ENCODE data around the gene SMG6.

Gene SMG6

GRCh38 chr17:2067608-2068024 lies 236.0 kb downstream of the SMG6 start:
- Histone ChIP-seq H3K4me1 (ENCODE audit: control extremely low read depth in 1 of 4, control insufficient read depth in 4 of 4, insufficient read depth in 4 of 4, low read length in 3 of 4) (peaks cover 0 to 40% (median 18%) of the 10 kb centered on the region in 4 experiments), H3K9me3 (ENCODE audit: control extremely low read depth in 1 of 5, control insufficient read depth in 4 of 5, insufficient read depth in 2 of 5, low read depth in 1 of 5, low read length in 4 of 5) (no peaks in the 10 kb centered on the region), H3K4me3 (ENCODE audit: control insufficient read depth in 1 of 7, extremely low read depth in 1 of 7, insufficient read depth in 4 of 7, low read depth in 2 of 7, low read length in 6 of 7) (no peak overlapping the region), H3K36me3 (ENCODE audit: control insufficient read depth in 4 of 4, insufficient read depth in 4 of 4, low read length in 3 of 4) (peaks cover 0 to 59% (median 33%) of the 10 kb centered on the region in 4 experiments), H3K27ac (ENCODE audit: insufficient read depth in 1 of 2, low read depth in 1 of 2, low read length in 2 of 2, poor library complexity in 1 of 2, severe bottlenecking in 2 of 2) (no peak overlapping the region), H3K27me3 (replicated peaks in 2 of 5; ENCODE audit: control insufficient read depth in 4 of 5, insufficient read depth in 5 of 5, low read length in 4 of 5) (no peaks in the 10 kb centered on the region)
- ChIA-PET POLR2A (no interaction called here), CTCF (interaction anchor here (0.9 to 4.0 kb wide), 10 partner anchors 10 to 193 kb away, joined by 3 to 21 read pairs (median 4); no protein-coding TSS in a partner anchor)
- no peak for DNase-seq
- 7% methylated on average over 2 of the region's 5 CpGs for WGBS (ENCODE audit: insufficient coverage)

- POLR2A ChIA-PET: no interaction called here
- 91% methylated on average over 10 of the region's 14 CpGs for WGBS (ENCODE audit: insufficient coverage)
- Histone ChIP-seq H3K4me1 (ENCODE audit: control extremely low read depth in 1 of 4, control insufficient read depth in 4 of 4, insufficient read depth in 4 of 4, low read length in 3 of 4) (peaks cover 0 to 40% (median 19%) of the 10 kb centered on the region in 4 experiments), H3K36me3 (ENCODE audit: control insufficient read depth in 4 of 4, insufficient read depth in 4 of 4, low read length in 3 of 4) (peaks cover 0 to 54% (median 33%) of the 10 kb centered on the region in 4 experiments), H3K27me3 (replicated peaks in 2 of 5; ENCODE audit: control insufficient read depth in 4 of 5, insufficient read depth in 5 of 5, low read length in 4 of 5) (no peaks in the 10 kb centered on the region), H3K9me3 (ENCODE audit: control extremely low read depth in 1 of 5, control insufficient read depth in 4 of 5, insufficient read depth in 2 of 5, low read depth in 1 of 5, low read length in 4 of 5) (no peaks in the 10 kb centered on the region), H3K27ac (ENCODE audit: insufficient read depth in 1 of 2, low read depth in 1 of 2, low read length in 2 of 2, poor library complexity in 1 of 2, severe bottlenecking in 2 of 2) (no peak overlapping the region), H3K4me3 (ENCODE audit: control insufficient read depth in 1 of 7, extremely low read depth in 1 of 7, insufficient read depth in 4 of 7, low read depth in 2 of 7, low read length in 6 of 7) (no peak overlapping the region)
- no peak for DNase-seq
- CTCF ChIA-PET: interaction anchor here (0.9 to 4.0 kb wide), 6 partner anchors 9 to 178 kb away, joined by 3 to 21 read pairs (median 6); no protein-coding TSS in a partner anchor
These were observed 236.5 kb downstream of the SMG6 start for GRCh38 chr17:2067048-2067561.

GRCh38 chr17:2065949-2066400 lies 237.6 kb downstream of the SMG6 start:
- Histone ChIP-seq H3K27me3 (replicated peaks in 2 of 5; ENCODE audit: control insufficient read depth in 4 of 5, insufficient read depth in 5 of 5, low read length in 4 of 5) (no peaks in the 10 kb centered on the region), H3K9me3 (ENCODE audit: control extremely low read depth in 1 of 5, control insufficient read depth in 4 of 5, insufficient read depth in 2 of 5, low read depth in 1 of 5, low read length in 4 of 5) (no peaks in the 10 kb centered on the region), H3K36me3 (ENCODE audit: control insufficient read depth in 4 of 4, insufficient read depth in 4 of 4, low read length in 3 of 4) (peaks cover 0 to 51% (median 36%) of the 10 kb centered on the region in 4 experiments), H3K4me1 (ENCODE audit: control extremely low read depth in 1 of 4, control insufficient read depth in 4 of 4, insufficient read depth in 4 of 4, low read length in 3 of 4) (peaks cover 0 to 37% (median 23%) of the 10 kb centered on the region in 4 experiments), H3K4me3 (ENCODE audit: control insufficient read depth in 1 of 7, extremely low read depth in 1 of 7, insufficient read depth in 4 of 7, low read depth in 2 of 7, low read length in 6 of 7) (no peak overlapping the region), H3K27ac (ENCODE audit: insufficient read depth in 1 of 2, low read depth in 1 of 2, low read length in 2 of 2, poor library complexity in 1 of 2, severe bottlenecking in 2 of 2) (no peak overlapping the region)
- 98% methylated on average over 9 of the region's 10 CpGs for WGBS (ENCODE audit: insufficient coverage)
- ChIA-PET POLR2A (no interaction called here), CTCF (interaction anchor here (0.7 to 4.0 kb wide), 12 partner anchors 8 to 180 kb away, joined by 3 to 21 read pairs (median 4); no protein-coding TSS in a partner anchor)
- no peak for DNase-seq

GRCh38 chr17:2064980-2065785 lies 238.4 kb downstream of the SMG6 start:
- DNase-seq: peak in 2 of 3 donors; percentile 64 to 69
- 94% methylated on average over 22 of the region's 24 CpGs for WGBS (ENCODE audit: insufficient coverage)
- peaks cover 0 to 41% (median 27%) of the 10 kb centered on the region in 4 experiments for H3K4me1 ChIP-seq (ENCODE audit: control extremely low read depth in 1 of 4, control insufficient read depth in 4 of 4, insufficient read depth in 4 of 4, low read length in 3 of 4)
- ChIA-PET POLR2A (no interaction called here), CTCF (interaction anchor here (0.7 to 4.0 kb wide), 15 partner anchors 8 to 180 kb away, joined by 3 to 21 read pairs (median 4); no protein-coding TSS in a partner anchor)
- no peaks in the 10 kb centered on the region for H3K27me3 ChIP-seq (replicated peaks in 2 of 5; ENCODE audit: control insufficient read depth in 4 of 5, insufficient read depth in 5 of 5, low read length in 4 of 5)
- H3K27ac ChIP-seq (ENCODE audit: insufficient read depth in 1 of 2, low read depth in 1 of 2, low read length in 2 of 2, poor library complexity in 1 of 2, severe bottlenecking in 2 of 2): no peak overlapping the region
- H3K9me3 ChIP-seq (ENCODE audit: control extremely low read depth in 1 of 5, control insufficient read depth in 4 of 5, insufficient read depth in 2 of 5, low read depth in 1 of 5, low read length in 4 of 5): no peaks in the 10 kb centered on the region
- no peak overlapping the region for H3K4me3 ChIP-seq (ENCODE audit: control insufficient read depth in 1 of 7, extremely low read depth in 1 of 7, insufficient read depth in 4 of 7, low read depth in 2 of 7, low read length in 6 of 7)
- peaks cover 0 to 50% (median 37%) of the 10 kb centered on the region in 4 experiments for H3K36me3 ChIP-seq (ENCODE audit: control insufficient read depth in 4 of 4, insufficient read depth in 4 of 4, low read length in 3 of 4)

- Histone ChIP-seq H3K4me1 (ENCODE audit: control extremely low read depth in 1 of 4, control insufficient read depth in 4 of 4, insufficient read depth in 4 of 4, low read length in 3 of 4) (peaks cover 0 to 48% (median 33%) of the 10 kb centered on the region in 4 experiments), H3K36me3 (ENCODE audit: control insufficient read depth in 4 of 4, insufficient read depth in 4 of 4, low read length in 3 of 4) (peaks cover 0 to 46% (median 37%) of the 10 kb centered on the region in 4 experiments), H3K27me3 (replicated peaks in 2 of 5; ENCODE audit: control insufficient read depth in 4 of 5, insufficient read depth in 5 of 5, low read length in 4 of 5) (no peaks in the 10 kb centered on the region), H3K27ac (ENCODE audit: insufficient read depth in 1 of 2, low read depth in 1 of 2, low read length in 2 of 2, poor library complexity in 1 of 2, severe bottlenecking in 2 of 2) (no peak overlapping the region), H3K9me3 (ENCODE audit: control extremely low read depth in 1 of 5, control insufficient read depth in 4 of 5, insufficient read depth in 2 of 5, low read depth in 1 of 5, low read length in 4 of 5) (no peaks in the 10 kb centered on the region), H3K4me3 (ENCODE audit: control insufficient read depth in 1 of 7, extremely low read depth in 1 of 7, insufficient read depth in 4 of 7, low read depth in 2 of 7, low read length in 6 of 7) (no peak overlapping the region)
- ChIA-PET POLR2A (no interaction called here), CTCF (interaction anchor here (1.0 to 4.0 kb wide), 8 partner anchors 7 to 183 kb away, joined by 3 to 21 read pairs (median 4); no protein-coding TSS in a partner anchor)
- DNase-seq: no peak
- 87% methylated on average over 6 of the region's 6 CpGs for WGBS (ENCODE audit: insufficient coverage)
These were observed 239.0 kb downstream of the SMG6 start for GRCh38 chr17:2064520-2064971.

GRCh38 chr17:2064147-2064489 lies 239.5 kb downstream of the SMG6 start:
- no peak overlapping the region for H3K27ac ChIP-seq (ENCODE audit: insufficient read depth in 1 of 2, low read depth in 1 of 2, low read length in 2 of 2, poor library complexity in 1 of 2, severe bottlenecking in 2 of 2)
- POLR2A ChIA-PET: no interaction called here
- no peak overlapping the region for H3K4me3 ChIP-seq (ENCODE audit: control insufficient read depth in 1 of 7, extremely low read depth in 1 of 7, insufficient read depth in 4 of 7, low read depth in 2 of 7, low read length in 6 of 7)
- H3K4me1 ChIP-seq (ENCODE audit: control extremely low read depth in 1 of 4, control insufficient read depth in 4 of 4, insufficient read depth in 4 of 4, low read length in 3 of 4): peaks cover 0 to 52% (median 37%) of the 10 kb centered on the region in 4 experiments
- WGBS (ENCODE audit: insufficient coverage): 67% methylated on average over 5 of the region's 5 CpGs
- H3K27me3 ChIP-seq (replicated peaks in 2 of 5; ENCODE audit: control insufficient read depth in 4 of 5, insufficient read depth in 5 of 5, low read length in 4 of 5): no peaks in the 10 kb centered on the region
- H3K36me3 ChIP-seq (ENCODE audit: control insufficient read depth in 4 of 4, insufficient read depth in 4 of 4, low read length in 3 of 4): peaks cover 0 to 46% (median 37%) of the 10 kb centered on the region in 4 experiments
- H3K9me3 ChIP-seq (ENCODE audit: control extremely low read depth in 1 of 5, control insufficient read depth in 4 of 5, insufficient read depth in 2 of 5, low read depth in 1 of 5, low read length in 4 of 5): no peaks in the 10 kb centered on the region
- CTCF ChIA-PET: interaction anchor here (1.0 to 3.1 kb wide), 7 partner anchors 10 to 224 kb away, joined by 3 to 12 read pairs (median 4); no protein-coding TSS in a partner anchor
- DNase-seq: no peak

Data from common myeloid progenitor, CD34-positive (primary cell).